Measurements from ENCODE around the gene SDC4.

SDC4 gene

GRCh38 chr20:45325371-45325770, 22.9 kb downstream of the SDC4 start:
- DNase-seq (ENCODE audit: insufficient read length) (no peak), FAIRE-seq (no peak)
- no peak for TF ChIP-seq POLR2A (IDR thresholded peaks at IDR 0.05; ENCODE audit: low read depth, low read length)
- TF ChIP-seq TAF1 (IDR thresholded peaks at IDR 0.05; ENCODE audit: borderline replicate concordance, low read depth, low read length), result no peak
- TF ChIP-seq POLR2AphosphoS5 (IDR thresholded peaks at IDR 0.05; ENCODE audit: low read depth, low read length), result no peak

DNA sequence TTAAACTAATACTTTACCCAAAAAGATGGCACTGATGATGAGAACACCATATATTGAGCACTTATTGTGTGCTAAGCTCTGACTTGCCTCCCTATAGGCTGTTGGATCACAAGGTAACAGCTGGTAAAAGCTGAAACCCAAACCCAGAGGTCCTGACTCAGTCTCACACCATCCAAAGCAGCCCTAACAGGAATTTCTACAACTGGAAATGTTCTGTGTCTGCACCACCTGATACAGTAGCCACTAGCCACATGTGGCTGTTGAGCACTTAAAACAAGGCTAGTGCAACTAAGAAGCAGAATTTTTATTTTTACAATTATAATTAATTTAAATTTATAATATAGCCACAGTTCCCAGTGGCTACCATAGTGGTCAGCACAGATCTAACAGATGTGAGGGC, 24.5 kb downstream of the SDC4 start:
- TF ChIP-seq POLR2A (IDR thresholded peaks at IDR 0.05; ENCODE audit: low read depth, low read length) (no peak), TAF1 (IDR thresholded peaks at IDR 0.05; ENCODE audit: borderline replicate concordance, low read depth, low read length) (no peak), POLR2AphosphoS5 (IDR thresholded peaks at IDR 0.05; ENCODE audit: low read depth, low read length) (no peak)
- FAIRE-seq (no peak), DNase-seq (ENCODE audit: insufficient read length) (no peak)

GRCh38 chr20:45322952-45323383, 25.3 kb downstream of the SDC4 start:
- TF ChIP-seq TAF1 (IDR thresholded peaks at IDR 0.05; ENCODE audit: borderline replicate concordance, low read depth, low read length), result no peak
- no peak for TF ChIP-seq POLR2AphosphoS5 (IDR thresholded peaks at IDR 0.05; ENCODE audit: low read depth, low read length)
- no peak for TF ChIP-seq POLR2A (IDR thresholded peaks at IDR 0.05; ENCODE audit: low read depth, low read length)
- FAIRE-seq, result no peak
- DNase-seq (ENCODE audit: insufficient read length), result no peak

GRCh38 chr20:45320948-45321595, 27.2 kb downstream of the SDC4 start:
- no peak for FAIRE-seq
- TF ChIP-seq POLR2A (IDR thresholded peaks at IDR 0.05; ENCODE audit: low read depth, low read length), result no peak
- TF ChIP-seq TAF1 (IDR thresholded peaks at IDR 0.05; ENCODE audit: borderline replicate concordance, low read depth, low read length), result no peak
- no peak for TF ChIP-seq POLR2AphosphoS5 (IDR thresholded peaks at IDR 0.05; ENCODE audit: low read depth, low read length)
- no peak for DNase-seq (ENCODE audit: insufficient read length)

GRCh38 chr20:45318948-45319347, 29.3 kb downstream of the SDC4 start:
- FAIRE-seq, result no peak
- no peak for DNase-seq (ENCODE audit: insufficient read length)
- TF ChIP-seq POLR2A (IDR thresholded peaks at IDR 0.05; ENCODE audit: low read depth, low read length) (no peak), POLR2AphosphoS5 (IDR thresholded peaks at IDR 0.05; ENCODE audit: low read depth, low read length) (no peak), TAF1 (IDR thresholded peaks at IDR 0.05; ENCODE audit: borderline replicate concordance, low read depth, low read length) (no peak)

DNA sequence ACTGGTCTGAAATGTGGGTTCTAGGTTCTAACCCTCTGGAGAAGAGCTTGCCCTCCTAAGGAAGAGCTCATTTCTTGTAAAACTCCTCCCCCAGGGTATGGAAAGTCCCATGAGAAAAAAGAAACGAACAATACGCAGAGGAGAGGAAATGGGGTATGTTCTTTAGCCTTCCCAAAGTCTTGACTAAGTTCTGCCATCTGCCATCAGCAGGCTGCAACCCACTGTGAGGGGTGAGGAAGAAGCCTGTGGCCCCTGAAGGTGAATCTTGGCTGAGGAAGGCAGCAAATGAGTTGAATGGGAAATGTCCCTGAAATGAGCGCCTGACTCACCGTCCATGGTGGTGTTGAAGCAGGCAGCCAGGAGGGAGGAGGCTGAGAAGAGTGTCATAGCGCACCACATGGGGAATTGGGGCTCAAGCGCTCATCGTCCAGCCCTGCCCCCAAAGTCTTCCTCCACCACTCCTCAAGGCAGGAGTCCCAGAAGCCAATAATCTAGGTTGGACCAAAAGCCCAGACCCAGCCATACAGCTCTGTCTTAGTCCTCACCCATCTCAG, 29.8 kb downstream of the SDC4 start:
- no peak for DNase-seq (ENCODE audit: insufficient read length)
- TF ChIP-seq POLR2A (IDR thresholded peaks at IDR 0.05; ENCODE audit: low read depth, low read length), result no peak
- TF ChIP-seq POLR2AphosphoS5 (IDR thresholded peaks at IDR 0.05; ENCODE audit: low read depth, low read length), result no peak
- TF ChIP-seq TAF1 (IDR thresholded peaks at IDR 0.05; ENCODE audit: borderline replicate concordance, low read depth, low read length), result no peak
- no peak for FAIRE-seq

- no peak for FAIRE-seq
- TF ChIP-seq POLR2AphosphoS5 (IDR thresholded peaks at IDR 0.05; ENCODE audit: low read depth, low read length) (no peak), TAF1 (IDR thresholded peaks at IDR 0.05; ENCODE audit: borderline replicate concordance, low read depth, low read length) (no peak), POLR2A (IDR thresholded peaks at IDR 0.05; ENCODE audit: low read depth, low read length) (no peak)
- no peak for DNase-seq (ENCODE audit: insufficient read length)
These were observed 30.4 kb downstream of the SDC4 start for GRCh38 chr20:45317826-45318225.

GRCh38 chr20:45316150-45317080, 31.8 kb downstream of the SDC4 start:
- DNase-seq (ENCODE audit: insufficient read length), result no peak
- TF ChIP-seq POLR2AphosphoS5 (IDR thresholded peaks at IDR 0.05; ENCODE audit: low read depth, low read length), result no peak
- TF ChIP-seq POLR2A (IDR thresholded peaks at IDR 0.05; ENCODE audit: low read depth, low read length), result no peak
- no peak for TF ChIP-seq TAF1 (IDR thresholded peaks at IDR 0.05; ENCODE audit: borderline replicate concordance, low read depth, low read length)
- no peak for FAIRE-seq

DNA sequence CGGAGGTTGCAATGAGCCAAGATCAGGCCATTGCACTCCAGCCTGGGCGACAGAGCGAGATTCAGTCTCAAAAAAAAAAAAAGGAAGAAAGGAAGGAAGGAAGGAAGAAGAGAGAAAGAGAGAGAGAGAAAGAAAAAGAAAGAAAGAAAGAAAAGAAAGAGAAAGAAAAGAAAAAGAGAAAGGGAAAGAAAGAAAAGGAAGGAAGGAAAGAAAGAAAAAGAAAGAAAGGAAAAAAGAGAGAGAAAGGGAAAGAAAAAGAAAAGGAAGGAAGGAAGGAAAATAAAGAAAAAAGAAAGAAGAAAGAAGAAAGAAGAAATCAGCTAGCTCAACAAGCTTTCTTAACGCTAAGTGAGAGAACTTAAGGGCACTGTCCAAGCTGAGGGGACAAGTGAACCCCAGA, 32.6 kb downstream of the SDC4 start:
- TF ChIP-seq POLR2A (IDR thresholded peaks at IDR 0.05; ENCODE audit: low read depth, low read length), result no peak
- TF ChIP-seq POLR2AphosphoS5 (IDR thresholded peaks at IDR 0.05; ENCODE audit: low read depth, low read length), result no peak
- TF ChIP-seq TAF1 (IDR thresholded peaks at IDR 0.05; ENCODE audit: borderline replicate concordance, low read depth, low read length), result no peak
- no peak for FAIRE-seq
- no peak for DNase-seq (ENCODE audit: insufficient read length)

GRCh38 chr20:45313943-45314342, 34.3 kb downstream of the SDC4 start:
- no peak for FAIRE-seq
- DNase-seq (ENCODE audit: insufficient read length), result no peak
- TF ChIP-seq POLR2AphosphoS5 (IDR thresholded peaks at IDR 0.05; ENCODE audit: low read depth, low read length), result no peak
- TF ChIP-seq POLR2A (IDR thresholded peaks at IDR 0.05; ENCODE audit: low read depth, low read length), result no peak
- no peak for TF ChIP-seq TAF1 (IDR thresholded peaks at IDR 0.05; ENCODE audit: borderline replicate concordance, low read depth, low read length)

DNA sequence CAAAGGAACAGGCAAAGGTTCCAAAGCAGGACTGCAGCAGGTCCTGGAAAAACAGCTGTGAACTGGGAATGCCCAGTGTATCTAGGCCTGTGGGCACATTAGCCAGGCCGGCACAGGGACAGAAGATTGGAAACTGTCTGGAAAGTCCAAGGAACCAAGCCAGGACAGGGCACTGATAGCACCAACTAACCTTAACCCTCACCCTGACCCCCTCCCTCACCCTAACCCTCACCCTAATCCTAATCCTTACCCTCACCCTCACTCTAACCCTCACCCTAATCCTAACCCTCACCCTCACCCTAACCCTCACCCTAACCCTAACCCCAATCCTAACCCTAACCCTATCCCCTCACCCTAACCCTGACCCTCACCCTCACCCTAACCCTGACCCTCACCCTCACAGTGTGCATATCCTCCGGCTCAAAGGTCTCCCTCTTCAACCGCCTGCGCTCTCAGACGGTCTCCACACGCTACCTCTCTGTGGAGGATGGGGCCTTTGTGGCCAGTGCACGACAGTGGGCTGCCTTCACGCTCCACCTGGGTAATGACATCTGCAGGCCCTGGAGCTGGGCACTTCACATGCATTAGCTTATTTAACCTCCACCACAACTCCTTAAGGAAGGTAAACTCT, 35.0 kb downstream of the SDC4 start:
- DNase-seq (ENCODE audit: insufficient read length) (no peak), FAIRE-seq (no peak)
- TF ChIP-seq POLR2A (IDR thresholded peaks at IDR 0.05; ENCODE audit: low read depth, low read length) (no peak), TAF1 (IDR thresholded peaks at IDR 0.05; ENCODE audit: borderline replicate concordance, low read depth, low read length) (no peak), POLR2AphosphoS5 (IDR thresholded peaks at IDR 0.05; ENCODE audit: low read depth, low read length) (no peak)
